ENCODE results near the gene ANKDD1B. TPM values are rescaled to one million over a fixed set of nuclear protein-coding genes. Genes with fewer than 3 reads are reported as not detected.

Gene ANKDD1B
- total RNA-seq: 0.32 and 1.3 TPM in 2 replicates

GRCh38 chr5:75611311-75612225 is at the start of gene ANKDD1B:
Gene ANKDD1B (plus strand): TSS chr5:75611453. CDS start chr5:75611635, 182 bp downstream.

GRCh38 chr5:75717082-75717922 is 106.0 kb downstream of the ANKDD1B start, which contains the start of gene POC5:
Gene POC5 (minus strand): TSS chr5:75717437. CDS start chr5:75712937, 4,500 bp downstream.

Other genes starting within 250 kb of the ANKDD1B start
- 22.2 and 57.1 TPM in 2 replicates for gene CERT1, start 99.8 kb upstream of the ANKDD1B start, total RNA-seq
- gene POLK, start 99.6 kb upstream of the ANKDD1B start, total RNA-seq: 18.1 and 47.6 TPM in 2 replicates
- 4.9 and 10.1 TPM in 2 replicates for gene POC5, start 106.0 kb downstream of the ANKDD1B start, total RNA-seq

Measured in bladder microvascular endothelial cell (primary cell).